ENCODE data around the gene MYCBP2.

Gene MYCBP2

GRCh38 chr13:77056886-77057285 lies 270.0 kb downstream of the MYCBP2 start:
- TF ChIP-seq, protein P1, sequence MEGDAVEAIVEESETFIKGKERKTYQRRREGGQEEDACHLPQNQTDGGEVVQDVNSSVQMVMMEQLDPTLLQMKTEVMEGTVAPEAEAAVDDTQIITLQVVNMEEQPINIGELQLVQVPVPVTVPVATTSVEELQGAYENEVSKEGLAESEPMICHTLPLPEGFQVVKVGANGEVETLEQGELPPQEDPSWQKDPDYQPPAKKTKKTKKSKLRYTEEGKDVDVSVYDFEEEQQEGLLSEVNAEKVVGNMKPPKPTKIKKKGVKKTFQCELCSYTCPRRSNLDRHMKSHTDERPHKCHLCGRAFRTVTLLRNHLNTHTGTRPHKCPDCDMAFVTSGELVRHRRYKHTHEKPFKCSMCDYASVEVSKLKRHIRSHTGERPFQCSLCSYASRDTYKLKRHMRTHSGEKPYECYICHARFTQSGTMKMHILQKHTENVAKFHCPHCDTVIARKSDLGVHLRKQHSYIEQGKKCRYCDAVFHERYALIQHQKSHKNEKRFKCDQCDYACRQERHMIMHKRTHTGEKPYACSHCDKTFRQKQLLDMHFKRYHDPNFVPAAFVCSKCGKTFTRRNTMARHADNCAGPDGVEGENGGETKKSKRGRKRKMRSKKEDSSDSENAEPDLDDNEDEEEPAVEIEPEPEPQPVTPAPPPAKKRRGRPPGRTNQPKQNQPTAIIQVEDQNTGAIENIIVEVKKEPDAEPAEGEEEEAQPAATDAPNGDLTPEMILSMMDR (IDR thresholded peaks at IDR 0.05; ENCODE audit: control extremely low read depth, extremely low read depth, low read depth, missing control alignments), result no peak
- ChIA-PET CTCF (interaction anchor here (1.5 to 1.9 kb wide), 2 partner anchors 8 to 186 kb away, joined by 3 to 5 read pairs; no protein-coding TSS in a partner anchor), POLR2A (no interaction called here)
- DNase-seq (ENCODE audit: extremely low spot score), result no peak

GRCh38 chr13:77056382-77056781 lies 270.5 kb downstream of the MYCBP2 start:
- DNase-seq (ENCODE audit: extremely low spot score), result no peak
- CTCF ChIA-PET, result interaction anchor here (1.5 to 3.3 kb wide), 5 partner anchors 9 to 421 kb away, joined by 3 to 15 read pairs (median 4); no protein-coding TSS in a partner anchor
- TF ChIP-seq, protein P1 (IDR thresholded peaks at IDR 0.05; ENCODE audit: control extremely low read depth, extremely low read depth, low read depth, missing control alignments), result no peak
- POLR2A ChIA-PET, result no interaction called here

GRCh38 chr13:77055158-77055557 lies 271.7 kb downstream of the MYCBP2 start:
- ChIA-PET CTCF (interaction anchor here (1.5 to 3.3 kb wide), 5 partner anchors 13 to 422 kb away, joined by 3 to 15 read pairs (median 4); no protein-coding TSS in a partner anchor), POLR2A (interaction anchor here (0.7 kb wide), 1 partner anchor 41 kb away, joined by 3 read pairs; no protein-coding TSS in a partner anchor)
- TF ChIP-seq, protein P1 (IDR thresholded peaks at IDR 0.05; ENCODE audit: control extremely low read depth, extremely low read depth, low read depth, missing control alignments), result no peak
- no peak for DNase-seq (ENCODE audit: extremely low spot score)

GRCh38 chr13:77053192-77053591 lies 273.7 kb downstream of the MYCBP2 start:
- TF ChIP-seq, protein P1 (IDR thresholded peaks at IDR 0.05; ENCODE audit: control extremely low read depth, extremely low read depth, low read depth, missing control alignments), result no peak
- ChIA-PET POLR2A (no interaction called here), CTCF (interaction anchor here (1.3 to 3.3 kb wide), 4 partner anchors 11 to 135 kb away, joined by 3 to 15 read pairs (median 4); no protein-coding TSS in a partner anchor)
- DNase-seq (ENCODE audit: extremely low spot score), result no peak

GRCh38 chr13:77048681-77049080 lies 278.2 kb downstream of the MYCBP2 start:
- ChIA-PET CTCF (interaction anchor here (0.9 to 1.4 kb wide), 3 partner anchors 11 to 84 kb away, joined by 3 read pairs; no protein-coding TSS in a partner anchor), POLR2A (no interaction called here)
- DNase-seq (ENCODE audit: extremely low spot score), result no peak
- TF ChIP-seq, protein P1 (IDR thresholded peaks at IDR 0.05; ENCODE audit: control extremely low read depth, extremely low read depth, low read depth, missing control alignments), result no peak

- ChIA-PET CTCF (interaction anchor here (0.9 kb wide), 2 partner anchors 10 to 84 kb away, joined by 3 read pairs; no protein-coding TSS in a partner anchor), POLR2A (no interaction called here)
- TF ChIP-seq, protein P1 (IDR thresholded peaks at IDR 0.05; ENCODE audit: control extremely low read depth, extremely low read depth, low read depth, missing control alignments), result no peak
- no peak for DNase-seq (ENCODE audit: extremely low spot score)
Observed at GRCh38 chr13:77047649-77048343, 279.1 kb downstream of the MYCBP2 start.
